Activated CD8-positive, alpha-beta memory T cell treated with anti-CD3 and anti-CD28 coated beads, Interleukin-2, amount 50 U/mL, for 4 hours (primary cell): ENCODE data around the gene LYPD3.
A peak's percentile ranks its signal among the peaks of the same experiment; 100 is the strongest.
"Not testable (repeated sequence)": the region's sequence is repeated elsewhere in the genome, so short reads cannot be mapped to it uniquely, and the experiment has no call there.

ENCODE experiments used
- DNase-seq: peaks from one replicate; pipeline ENCODE4 v3.0.0-alpha.2; 2020

LYPD3 gene

DNA sequence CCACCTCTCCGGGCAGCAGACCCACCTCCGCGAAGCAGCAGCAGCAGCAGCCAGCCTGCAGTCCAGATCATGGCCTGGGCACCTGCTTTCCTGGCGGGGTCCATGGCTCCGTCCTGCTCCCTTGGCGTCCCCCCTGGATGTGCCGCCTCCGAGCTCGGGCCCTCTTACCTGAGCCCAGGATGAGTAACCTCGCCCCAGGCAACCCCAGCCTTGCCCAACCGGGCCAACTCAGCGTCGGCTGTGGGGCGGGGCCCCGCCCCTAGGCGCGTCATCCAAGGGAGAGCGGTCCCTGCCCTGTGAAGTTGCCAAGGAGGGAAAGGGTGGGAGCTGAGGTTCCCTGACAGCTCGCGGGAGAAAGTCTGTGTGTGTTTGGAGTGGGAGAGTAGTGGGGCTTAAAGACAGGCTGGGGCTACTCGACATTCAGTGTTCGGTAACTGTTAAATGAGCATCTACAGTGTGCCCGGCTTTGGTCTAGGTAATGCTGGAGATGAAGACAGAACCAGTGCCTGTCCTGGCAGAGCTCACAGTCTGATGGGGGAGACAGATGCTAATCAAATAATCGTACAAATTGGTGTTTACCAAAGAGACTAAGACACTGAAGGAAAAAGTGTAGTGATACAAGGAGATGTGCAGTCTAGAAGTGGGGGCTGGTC lies at the start of gene LYPD3:
Gene LYPD3, minus strand, starts transcription at position 141 of the 653 bp plus-strand sequence. Its CDS starts 37 bp downstream, at position 104.
- peak; percentile 32 for DNase-seq

DNA sequence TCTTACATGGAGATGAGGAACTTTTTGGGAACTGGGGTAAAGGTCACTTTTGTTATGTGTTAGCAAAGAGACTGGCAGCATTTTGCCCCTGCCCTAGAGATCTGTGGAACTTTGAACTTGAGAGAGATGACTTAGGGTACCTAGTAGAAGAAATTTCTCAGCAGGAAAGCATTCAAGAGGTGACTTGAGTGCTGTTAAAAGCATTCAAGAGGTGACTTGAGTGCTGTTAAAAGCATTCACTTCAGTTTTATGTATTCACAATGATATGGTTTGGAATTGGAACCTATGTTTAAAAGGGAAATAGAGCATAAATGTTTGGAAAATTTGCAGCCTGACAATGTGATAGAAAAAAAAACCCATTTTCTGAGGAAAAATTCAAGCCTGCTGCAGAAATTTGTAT lies 47.0 kb upstream of the LYPD3 start:
- DNase-seq = not testable (repeated sequence)

DNA sequence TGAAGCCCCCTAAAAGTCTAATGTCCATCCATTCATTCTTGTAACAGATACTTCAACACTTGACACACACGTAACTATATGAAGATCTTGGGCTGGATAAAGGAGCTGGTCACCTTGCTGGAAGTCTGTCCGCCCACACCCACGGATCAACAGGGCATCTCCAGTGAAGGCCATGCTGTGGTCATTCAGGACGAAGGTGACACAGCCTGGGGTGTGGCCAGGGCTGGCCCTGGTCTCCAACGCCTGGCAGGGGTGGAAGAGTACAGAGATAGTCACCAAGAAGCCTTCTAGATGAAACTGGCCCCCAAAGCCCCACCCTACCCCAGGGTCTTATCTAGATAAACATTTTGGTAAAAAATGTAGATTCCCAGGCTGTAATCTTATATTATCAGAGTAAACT lies 45.9 kb upstream of the LYPD3 start:
- no peak for DNase-seq

DNA sequence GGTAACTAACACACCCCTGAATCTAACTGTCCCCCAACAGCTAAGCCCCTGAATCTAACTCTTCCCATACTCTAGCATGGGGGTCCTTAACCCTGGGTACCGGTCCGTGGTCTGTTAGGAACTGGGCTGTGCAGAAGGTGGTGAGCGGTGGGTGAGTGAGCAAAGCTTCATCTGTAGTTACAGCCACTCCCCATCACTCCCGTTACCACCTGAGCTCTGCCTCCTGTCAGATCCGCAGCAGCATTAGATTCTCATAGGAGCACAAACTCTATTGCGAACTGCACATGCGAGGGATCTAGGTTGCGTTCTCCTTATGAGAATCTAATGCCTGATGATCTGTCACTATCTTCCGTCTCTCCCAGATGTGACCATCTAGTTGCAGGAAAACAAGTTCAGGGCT lies 45.3 kb upstream of the LYPD3 start:
- DNase-seq = no peak

DNA sequence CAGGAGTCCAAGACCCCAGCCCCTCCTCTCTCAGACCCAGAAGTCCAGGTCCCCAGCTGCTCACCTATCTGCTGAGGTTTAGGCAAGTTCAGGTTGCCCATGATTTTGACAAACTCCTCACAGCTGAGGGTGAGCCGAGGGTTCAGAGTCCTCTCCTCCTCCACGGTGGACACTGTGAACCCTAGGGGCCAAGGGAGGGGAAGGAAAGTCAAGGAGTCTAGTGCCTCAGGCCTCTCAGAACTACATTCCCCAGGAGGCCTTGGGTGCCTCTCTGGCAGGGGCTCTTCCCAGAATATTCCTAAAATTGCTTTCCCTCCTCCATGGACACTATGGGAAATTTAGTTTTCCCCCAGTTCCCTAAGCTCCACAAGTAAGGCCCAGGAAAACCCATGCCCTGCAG lies 42.5 kb upstream of the LYPD3 start:
- no peak for DNase-seq

DNA sequence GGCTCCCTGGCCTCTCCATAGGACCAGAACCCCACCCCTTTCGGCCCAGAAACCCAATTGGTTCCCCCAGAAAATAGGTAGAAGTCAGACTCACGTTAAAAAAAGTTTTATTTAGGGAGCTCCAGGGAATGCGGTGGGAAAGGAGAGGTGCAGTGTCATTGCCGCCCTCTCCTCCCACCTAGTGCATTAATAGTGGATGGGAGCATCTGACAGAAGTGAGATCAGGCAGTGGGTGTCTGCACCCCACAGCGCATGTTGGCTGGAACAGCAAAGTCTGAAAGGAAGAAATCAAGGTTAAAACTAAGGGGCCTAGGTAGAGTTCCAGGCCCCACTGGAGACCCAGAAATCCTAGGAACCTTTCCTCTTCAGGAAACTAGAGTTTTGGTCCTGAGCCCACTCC lies 41.2 kb upstream of the LYPD3 start:
- DNase-seq = no peak

DNA sequence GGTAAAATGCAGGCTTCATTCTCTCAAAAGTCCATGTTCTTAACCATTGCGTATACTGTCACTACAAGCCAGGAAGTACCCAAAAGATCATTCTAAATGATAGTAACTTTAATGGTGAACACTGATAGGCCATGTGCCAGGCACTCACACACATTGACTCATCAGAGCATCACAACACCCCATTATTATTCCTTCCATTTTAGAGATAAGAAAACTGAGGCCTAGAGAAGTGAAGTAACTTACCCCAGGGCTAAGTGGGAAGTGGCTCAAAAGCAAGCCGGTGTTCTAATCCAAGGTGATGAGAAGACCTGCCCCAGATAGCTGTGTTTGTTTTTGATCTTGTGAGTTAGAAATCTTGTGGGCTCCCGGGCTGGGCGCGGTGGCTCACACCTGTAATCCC lies 40.5 kb upstream of the LYPD3 start:
- DNase-seq = no peak

DNA sequence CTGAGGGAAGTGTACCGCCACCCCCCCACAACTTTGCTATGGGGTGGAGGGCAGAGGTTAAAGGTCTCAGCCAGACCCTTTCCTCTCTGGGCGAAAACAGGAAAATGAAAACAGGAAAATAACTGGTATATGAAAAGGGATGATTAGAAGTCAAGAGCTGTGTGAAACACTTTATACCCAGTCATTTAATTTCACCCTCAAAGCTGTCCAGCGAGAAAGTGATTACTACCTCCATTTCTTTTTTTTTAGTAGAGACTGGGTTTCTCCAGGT lies 39.7 kb upstream of the LYPD3 start:
- no peak for DNase-seq

DNA sequence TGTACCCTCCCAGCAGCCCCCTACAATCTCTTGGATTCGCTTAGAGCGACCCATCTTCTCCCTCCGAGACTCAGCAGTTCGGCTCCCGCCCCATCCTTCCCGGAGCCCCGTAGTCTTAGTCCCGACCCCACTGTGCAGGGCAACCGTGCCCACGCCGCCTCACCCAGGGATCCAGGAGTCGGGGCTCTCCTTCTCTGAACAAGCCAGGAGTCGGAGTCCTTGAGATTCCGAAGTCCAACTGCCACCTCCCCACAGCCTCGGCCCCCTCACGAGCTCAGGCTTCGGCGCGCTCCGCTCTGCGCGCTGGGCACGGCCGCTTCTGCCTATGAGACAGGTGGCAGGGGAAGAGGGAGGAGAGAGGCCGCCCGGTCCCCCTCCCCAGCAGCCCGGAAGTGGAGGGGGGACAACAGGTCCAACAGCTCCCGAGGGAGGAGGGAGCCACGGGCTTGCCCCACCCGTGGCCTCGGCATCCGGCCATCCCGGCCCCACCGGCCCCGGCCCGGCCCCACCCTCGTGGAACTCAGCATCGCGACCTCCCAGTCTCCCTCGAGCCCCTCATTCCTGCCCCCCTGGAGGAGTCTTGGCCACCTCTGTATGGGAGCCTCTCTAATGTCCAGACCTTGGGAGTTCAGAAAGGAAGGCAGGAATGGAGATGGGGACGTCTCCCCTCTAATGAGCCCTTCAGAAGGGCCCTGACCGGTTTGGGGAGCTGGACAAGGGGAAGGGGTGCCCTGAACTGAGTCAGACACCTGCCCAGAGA lies 39.2 kb upstream of the LYPD3 start, which contains the start of gene PHLDB3:
Gene PHLDB3, minus strand, starts transcription at position 321 of the 760 bp plus-strand sequence. CDS start 628 bp downstream, outside the sequence.
- peak; percentile 56 for DNase-seq

DNA sequence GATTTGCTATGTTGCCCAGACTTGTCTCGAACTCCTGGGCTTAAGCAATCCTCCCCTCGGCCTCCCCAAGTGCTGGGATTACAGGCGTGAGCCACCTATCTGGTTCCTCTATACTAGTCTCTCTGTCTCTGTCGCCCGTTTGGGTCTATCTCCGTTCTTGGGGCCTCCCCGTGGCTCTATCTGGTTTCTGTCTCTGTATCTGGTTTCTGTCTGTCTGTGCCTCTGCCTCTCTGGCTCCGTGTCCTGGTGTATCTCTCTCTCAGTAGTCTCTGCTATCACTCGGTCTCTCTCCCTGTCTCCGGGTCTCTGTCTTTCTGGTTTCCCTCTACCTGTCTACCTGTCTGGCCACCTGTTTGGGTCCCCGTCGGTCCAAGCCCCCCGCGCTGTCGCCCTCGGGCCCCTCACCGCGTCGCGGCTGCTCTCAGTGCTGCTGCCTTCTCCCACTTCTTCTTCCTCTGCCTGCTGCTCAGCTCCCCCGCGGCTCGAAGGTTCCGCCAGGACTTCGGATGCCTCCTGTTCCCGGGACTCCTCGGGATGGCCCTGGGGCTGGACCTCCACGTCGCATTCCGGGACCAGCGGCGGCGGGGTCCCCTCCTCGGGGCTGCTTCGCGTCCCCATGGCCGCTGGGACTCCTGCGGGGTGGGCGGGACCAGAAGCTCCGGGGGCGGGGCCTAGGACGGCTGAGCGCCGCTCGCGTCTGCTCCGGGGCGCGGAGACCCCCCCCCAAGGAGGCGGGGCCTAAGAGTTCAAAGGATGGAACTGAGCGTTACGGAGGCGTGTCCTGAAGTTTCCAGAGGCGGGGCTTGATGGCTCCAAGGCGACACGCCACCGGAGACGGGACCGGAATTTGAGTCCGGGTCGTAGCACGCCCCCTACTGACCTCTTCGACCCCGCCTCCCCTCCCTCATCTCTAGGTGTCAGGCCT lies 38.4 kb upstream of the LYPD3 start:
- peak; percentile 100 for DNase-seq

DNA sequence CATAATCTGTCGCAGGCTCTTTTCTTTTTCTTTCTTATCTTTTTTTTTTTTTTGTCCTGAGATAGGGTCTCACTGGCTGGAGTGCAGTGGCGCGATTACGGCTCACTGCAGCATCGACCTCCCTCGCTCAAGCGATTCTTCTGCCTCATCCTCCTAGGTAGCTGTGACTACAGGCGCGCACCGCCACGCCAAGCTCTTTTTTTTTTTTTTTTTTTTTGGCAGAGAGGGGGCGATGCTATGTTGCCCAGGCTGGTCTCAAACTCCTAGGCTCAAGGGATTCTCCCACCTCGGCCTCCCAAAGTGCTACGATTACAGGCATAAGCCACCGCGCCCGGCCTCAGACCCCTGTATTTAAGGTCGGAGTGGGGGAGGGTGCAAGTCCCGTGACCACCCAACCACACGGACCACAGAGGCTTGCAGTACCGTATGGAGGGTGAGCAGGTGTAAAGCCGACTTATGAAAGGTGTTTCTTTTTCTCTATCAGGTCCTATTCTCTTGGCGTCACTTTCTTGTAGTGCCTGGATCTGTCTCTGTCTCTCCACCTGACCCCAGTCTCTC lies 37.1 kb upstream of the LYPD3 start:
- DNase-seq = no peak

DNA sequence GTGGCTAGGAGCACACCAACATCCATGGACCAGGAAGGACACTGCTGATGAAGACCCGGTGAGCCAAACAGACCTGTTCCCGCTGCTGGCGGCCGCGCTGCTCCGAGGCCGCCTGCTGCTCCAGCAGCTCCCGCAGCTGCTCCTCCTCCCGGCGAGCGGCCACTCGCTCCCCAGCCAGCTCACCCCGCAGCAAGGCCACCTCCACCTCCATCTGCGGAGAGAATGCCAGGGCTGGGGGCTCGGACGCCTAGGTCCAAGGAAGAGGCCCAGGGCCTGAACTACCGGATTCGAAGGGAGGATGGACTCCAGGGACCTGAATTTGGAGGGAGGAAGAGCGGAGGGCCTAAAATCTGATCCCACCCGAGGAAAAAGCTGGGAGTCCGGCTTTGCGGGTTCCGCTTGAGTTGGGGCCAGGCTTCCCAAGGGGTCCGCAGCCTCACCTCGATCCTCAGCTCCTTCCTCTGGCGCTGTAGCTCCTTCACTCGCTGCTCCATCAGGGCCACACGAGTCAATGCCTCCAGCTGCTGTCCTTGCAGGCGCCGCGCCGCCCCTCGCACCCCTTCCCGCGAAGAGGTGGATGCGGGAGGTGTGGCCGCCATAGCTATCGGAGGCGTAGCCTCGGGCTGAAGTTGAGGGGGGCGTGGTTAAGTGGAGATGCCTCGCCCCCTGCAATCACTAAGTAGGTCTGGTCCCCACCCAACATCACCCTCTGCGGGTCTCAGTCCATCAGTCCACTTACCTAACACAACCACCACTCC lies 36.4 kb upstream of the LYPD3 start:
- DNase-seq = no peak

DNA sequence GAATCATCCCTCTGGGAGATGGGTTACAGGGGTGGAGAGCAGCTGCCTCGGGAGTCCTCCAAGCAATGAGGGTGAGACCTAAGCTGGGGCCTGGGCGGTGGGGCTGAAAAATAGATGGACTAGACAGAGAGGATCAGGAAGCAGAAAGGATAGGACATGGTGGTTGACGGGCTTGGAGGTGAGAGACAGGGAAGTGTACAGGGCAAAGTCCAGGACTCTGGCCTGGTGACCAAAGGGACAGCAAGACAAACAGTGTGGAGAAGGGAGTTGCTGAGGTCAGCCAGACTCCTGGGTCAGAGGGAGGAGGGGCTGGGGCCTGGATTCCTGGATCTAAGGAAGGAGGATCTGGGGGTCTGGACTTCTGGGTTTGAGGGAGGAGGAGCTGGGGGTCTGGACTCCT lies 33.6 kb upstream of the LYPD3 start:
- DNase-seq = no peak

DNA sequence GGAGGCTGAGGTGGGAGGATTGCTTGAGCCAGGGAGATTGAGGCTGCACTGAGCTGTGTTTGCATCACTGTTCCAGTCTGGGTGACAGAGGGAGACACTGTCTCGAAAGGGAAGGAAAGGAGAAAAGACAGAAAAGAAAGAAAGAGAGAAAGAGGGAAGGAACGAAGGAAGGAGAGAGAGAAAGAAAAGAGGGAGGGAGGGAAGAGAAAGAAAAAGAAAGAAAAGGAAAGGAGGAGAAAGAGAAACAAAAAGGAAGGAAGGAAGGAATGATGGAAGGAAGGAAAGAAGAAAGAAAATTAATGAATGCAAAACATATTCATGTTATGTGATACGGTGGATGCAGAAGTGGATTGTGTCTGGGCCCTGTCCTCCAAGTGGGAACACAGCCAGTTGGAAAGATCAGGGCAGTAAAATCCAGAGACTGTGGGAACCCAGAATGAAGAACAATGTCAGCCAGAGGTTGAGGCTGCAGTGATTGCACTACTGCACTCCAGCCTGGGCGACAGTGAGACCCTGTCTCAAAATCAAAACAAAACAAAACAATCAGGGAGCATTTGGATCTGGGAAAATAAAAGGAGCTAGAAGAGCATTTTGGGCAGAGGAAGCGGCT lies 32.9 kb upstream of the LYPD3 start:
- no peak for DNase-seq

DNA sequence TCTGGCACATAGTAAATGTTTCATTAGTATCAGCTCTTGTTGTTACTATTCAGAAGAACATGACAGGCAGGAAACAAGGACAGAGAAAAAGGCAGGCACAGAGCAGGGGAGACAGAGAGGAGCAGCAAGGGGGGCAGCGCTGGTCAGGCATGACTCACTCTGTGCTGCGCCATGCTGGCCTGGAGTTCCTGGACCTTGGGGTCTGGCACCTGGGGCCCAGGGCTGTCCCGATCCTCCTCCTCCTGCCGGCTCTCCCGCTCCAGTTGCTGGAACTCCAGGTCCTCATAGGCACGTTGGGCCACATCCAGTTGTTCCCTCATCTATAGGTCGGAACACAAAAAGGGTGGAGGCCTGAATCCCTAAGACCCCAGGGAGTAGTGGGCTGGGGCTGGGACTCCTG lies 31.6 kb upstream of the LYPD3 start:
- DNase-seq = no peak

DNA sequence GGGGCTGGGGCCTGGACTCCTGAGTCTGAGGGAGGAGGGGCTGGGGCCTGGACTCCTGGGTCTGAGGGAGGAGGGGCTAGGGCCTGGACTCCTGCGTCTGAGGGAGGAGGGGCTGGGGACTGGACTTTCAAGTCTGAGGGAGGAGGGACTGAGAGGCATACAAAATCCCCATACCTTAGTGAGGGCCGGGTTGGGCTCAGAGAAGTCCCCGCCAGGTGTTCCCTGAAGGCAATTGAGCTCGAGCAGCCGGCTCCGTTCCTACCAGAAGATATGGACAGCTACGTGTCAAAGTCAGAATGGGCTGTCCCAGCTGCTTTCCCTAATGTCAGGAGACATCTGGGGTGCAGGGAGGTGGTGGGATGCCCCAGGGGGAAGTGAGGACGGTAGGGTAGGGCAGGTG lies 29.7 kb upstream of the LYPD3 start:
- no peak for DNase-seq

DNA sequence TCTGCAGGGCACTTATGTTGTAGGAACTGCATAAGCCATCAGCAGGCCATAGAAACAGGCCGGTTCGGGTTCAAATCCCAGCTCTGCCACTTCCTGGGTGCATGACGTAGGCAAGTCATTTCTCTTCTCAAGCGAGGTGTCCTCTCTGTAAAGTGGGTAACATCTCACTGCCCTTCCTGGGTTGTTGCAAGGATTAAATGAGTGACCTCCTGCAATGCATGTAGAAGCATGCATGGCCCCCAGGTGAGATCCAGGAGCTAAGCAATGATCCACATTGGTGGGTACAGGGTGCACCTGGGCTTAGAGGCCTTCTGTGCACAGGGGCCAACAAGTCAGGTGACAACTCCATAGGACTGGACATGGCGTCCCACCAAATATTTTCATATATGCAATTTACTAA lies 25.4 kb upstream of the LYPD3 start:
- DNase-seq = no peak

DNA sequence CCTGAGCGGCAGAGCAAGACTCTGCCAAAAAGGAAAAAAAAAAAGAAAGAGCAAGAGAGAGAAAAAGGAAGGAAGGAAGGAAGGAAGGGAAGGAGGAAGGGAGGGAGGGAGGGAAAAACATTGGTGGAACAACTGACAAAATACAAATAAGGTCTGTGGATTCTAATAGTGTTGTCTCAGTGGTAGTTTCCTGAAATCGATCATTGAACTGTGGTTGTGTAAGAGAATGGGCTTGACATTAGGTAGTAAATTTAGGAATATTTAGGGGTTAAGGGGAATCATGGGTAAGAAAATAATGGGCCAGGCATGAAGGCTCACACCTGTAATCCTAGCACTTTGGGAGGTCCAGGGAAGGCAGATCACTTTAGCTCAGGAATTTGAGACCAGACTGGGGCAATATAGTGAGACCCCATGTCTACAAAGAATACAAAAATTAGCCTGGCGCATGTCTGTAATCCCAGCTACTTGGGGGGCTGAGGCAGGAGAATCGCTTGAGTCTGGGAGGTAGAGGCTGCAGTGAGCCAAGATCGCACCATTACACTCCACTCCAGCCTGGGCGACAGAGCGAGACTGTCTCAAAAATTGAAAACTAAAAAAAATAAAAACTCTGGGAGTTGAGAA lies 24.7 kb upstream of the LYPD3 start:
- DNase-seq = no peak

DNA sequence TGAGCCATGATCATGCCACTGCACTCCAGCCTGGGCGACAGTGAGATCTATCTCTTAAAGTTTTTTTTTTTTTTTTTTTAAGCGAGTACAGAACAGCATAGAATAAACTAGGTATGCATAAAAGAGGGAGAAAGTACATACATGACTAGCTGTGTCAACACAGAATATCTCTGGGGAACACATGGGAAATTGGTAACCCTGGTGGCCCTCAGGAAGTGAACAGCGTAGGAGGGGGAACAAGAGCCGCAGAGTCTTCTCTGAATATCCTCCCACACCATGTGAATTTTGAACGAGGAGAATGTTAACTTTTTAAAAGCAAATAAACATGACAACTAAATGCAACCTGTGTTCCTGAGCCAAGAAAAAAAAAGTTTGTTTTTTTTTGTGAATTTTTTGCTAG lies 23.9 kb upstream of the LYPD3 start:
- no peak for DNase-seq

DNA sequence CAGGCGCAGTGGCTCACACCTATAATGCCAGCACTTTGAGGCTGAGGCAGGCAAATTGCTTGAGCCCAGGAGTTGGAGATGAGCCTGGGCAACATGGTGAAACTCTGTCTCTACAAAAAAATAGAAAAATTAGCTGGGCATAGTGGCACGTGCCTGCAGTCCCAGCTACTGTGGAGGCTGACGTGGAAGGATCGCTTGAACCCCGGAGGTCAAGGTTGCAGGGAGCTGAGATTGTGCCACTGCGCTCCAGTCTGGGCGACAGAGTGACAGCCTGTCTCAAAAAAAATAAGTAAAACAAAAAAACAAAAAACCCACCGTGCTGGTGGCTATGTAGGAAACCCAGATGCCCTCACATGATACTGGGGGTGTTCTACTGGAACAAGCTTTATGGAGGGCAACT lies 22.8 kb upstream of the LYPD3 start:
- no peak for DNase-seq

DNA sequence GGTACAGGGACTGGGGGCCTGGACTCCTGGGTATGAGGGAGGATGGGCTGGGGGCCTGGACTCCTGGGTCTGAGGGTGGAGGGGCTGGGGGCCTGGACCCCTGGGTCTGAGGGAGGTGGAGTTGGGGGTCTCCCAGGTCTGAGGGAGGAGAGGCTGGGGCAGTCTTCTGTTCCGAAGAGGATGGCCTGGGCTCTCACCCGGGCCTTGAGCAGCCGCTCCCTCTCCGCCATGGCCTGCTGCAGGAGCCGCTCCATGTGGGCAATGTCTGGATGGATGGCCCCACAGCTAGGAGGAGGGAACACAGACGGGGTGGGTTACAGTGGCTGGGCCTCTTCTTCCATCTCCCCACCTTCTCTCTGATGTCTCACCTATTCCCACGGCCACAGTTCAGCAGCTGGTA lies 21.0 kb upstream of the LYPD3 start:
- no peak for DNase-seq

DNA sequence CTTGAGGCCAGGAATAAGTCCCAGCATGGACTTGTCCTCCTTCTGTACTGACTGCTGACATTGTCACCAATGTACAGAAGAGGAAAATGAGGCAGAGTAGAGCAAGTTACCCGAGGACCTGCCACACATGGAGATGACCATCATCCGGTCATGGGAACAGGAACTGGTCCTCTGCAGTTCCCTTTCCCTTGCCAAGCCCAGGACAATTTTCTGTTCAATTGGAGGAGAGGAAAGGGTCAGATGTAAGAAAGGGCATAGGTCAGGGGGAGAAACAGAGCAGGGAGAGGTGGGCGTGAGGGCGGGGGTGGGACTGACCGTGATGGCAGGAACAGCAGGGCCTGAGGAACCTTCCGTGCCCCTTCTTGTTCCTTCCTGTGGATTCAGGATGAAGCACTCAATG lies 20.5 kb upstream of the LYPD3 start:
- no peak for DNase-seq
